K562 (cell line): Measurements from ENCODE around the gene TIMP3. TPM values are rescaled to one million over a fixed set of nuclear protein-coding genes. Genes with fewer than 3 reads are reported as not detected.

Source experiments
- ATAC-seq: fragments of 200-7000 bp; cut with Tn5 transposase; 3 replicates; pipeline ENCODE4 v1.9.1; 2020; ENCODE audit warnings: moderate library complexity
- BruUV-seq: library from RNA; stranded (reverse); fragments of 400-500 nt; replicated peaks from 2 replicates; lab custom pipeline; 2021; lab: Mats Ljungman, UMichigan
- CTCF ChIA-PET: fragments of 300-600 bp; formaldehyde crosslinking; extraction: SDS; loops from one replicate; lab custom pipeline; 2021; ENCODE audit warnings: low intra/inter-chr PET ratio; lab: Yijun Ruan, JAX
- POLR2A ChIA-PET: fragments of 300-600, 350-650 bp; sonication (Branson Sonifier 250); formaldehyde crosslinking; extraction: SDS; loops from one replicate; lab custom pipeline; 2021; ENCODE audit warnings: antibody characterized with exemption, inconsistent platforms; lab: Yijun Ruan, JAX
- DNase-seq, 4 experiments: peaks; one replicate each; pipeline versions ENCODE4 v3.0.0 to v3.0.0-alpha.2; 2011 to 2018; ENCODE audit warnings: low spot score in 3 of 4, mixed read lengths in 3 of 4; ENCODE audit errors: extremely low read depth in 1 of 4
- FAIRE-seq: peaks from 2 replicates; lab custom pipeline; 2011; peaks lifted over from hg19 to GRCh38; lab: Jason Lieb, UNC
- H2AFZ ChIP-seq: 2 replicates; pipeline ENCODE4 v1.6.0; 2011; ENCODE audit warnings: low read depth, low read length, control low read depth, inconsistent platforms
- H3K27ac ChIP-seq: fragments of 200-600 bp; 3 replicates; pipeline ENCODE4 v1.8.0; 2011; ENCODE audit warnings: low read depth, mild to moderate bottlenecking, control low read depth, inconsistent platforms, low read length, moderate library complexity, mixed read lengths; ENCODE audit errors: extremely low read depth
- H3K27me3 ChIP-seq, 2 experiments: fragments of 300-600 bp in 1 of 2; 2 replicates in 1 of 2; 3 replicates in 1 of 2; pipeline versions ENCODE4 v1.6.0 to v1.8.0; 2011; ENCODE audit warnings: inconsistent platforms in 2 of 2, low read length in 2 of 2, mild to moderate bottlenecking in 1 of 2, mixed read lengths in 1 of 2, moderate library complexity in 1 of 2; ENCODE audit not compliant: control insufficient read depth in 2 of 2, insufficient read depth in 2 of 2
- H3K36me3 ChIP-seq: fragments of 300-600 bp; 3 replicates; pipeline ENCODE4 v1.8.0; 2011; ENCODE audit warnings: mild to moderate bottlenecking, low read length, inconsistent platforms; ENCODE audit not compliant: control insufficient read depth, insufficient read depth
- H3K4me1 ChIP-seq, 2 experiments: fragments of 200-600 bp in 1 of 2; replicated peaks in 1 of 2; 2 replicates in 1 of 2; 3 replicates in 1 of 2; pipeline versions ENCODE4 v1.5.1 to v1.8.0; 2011; ENCODE audit warnings: inconsistent platforms in 2 of 2, low read length in 2 of 2, mild to moderate bottlenecking in 1 of 2, mixed read lengths in 1 of 2, moderate library complexity in 1 of 2; ENCODE audit not compliant: control insufficient read depth in 2 of 2, insufficient read depth in 2 of 2
- H3K4me2 ChIP-seq: 2 replicates; pipeline ENCODE4 v1.6.1; 2011; ENCODE audit warnings: low read length, control low read depth, inconsistent platforms, mixed read lengths; ENCODE audit not compliant: insufficient read depth
- H3K4me3 ChIP-seq: fragments of 200-600 bp; sonication (generic), shearing (Covaris generic); 2 replicates; pipeline ENCODE4 v1.5.1; 2016; ENCODE audit warnings: control low read depth, inconsistent platforms
- H3K79me2 ChIP-seq: fragments of 200-600 bp; 3 replicates; pipeline ENCODE4 v1.8.0; 2011; ENCODE audit warnings: low read length, inconsistent platforms; ENCODE audit not compliant: control insufficient read depth, insufficient read depth
- H3K9ac ChIP-seq, 2 experiments: 2 replicates each; pipeline versions ENCODE4 v1.6.0 to v1.6.1; 2011; ENCODE audit warnings: low read depth in 2 of 2, low read length in 2 of 2, control low read depth in 1 of 2, inconsistent platforms in 1 of 2, mild to moderate bottlenecking in 1 of 2, mixed read lengths in 1 of 2; ENCODE audit not compliant: insufficient read depth in 1 of 2
- H3K9me1 ChIP-seq: one replicate; pipeline ENCODE4 v1.6.0; 2011; ENCODE audit warnings: inconsistent platforms, mild to moderate bottlenecking, low read length, moderate library complexity; ENCODE audit not compliant: control insufficient read depth, insufficient read depth
- H3K9me3 ChIP-seq: replicated peaks from 2 replicates; pipeline ENCODE4 v1.5.1; 2011; ENCODE audit warnings: low read depth, low read length, inconsistent platforms; ENCODE audit not compliant: control insufficient read depth, insufficient read depth
- H4K20me1 ChIP-seq: replicated peaks from 2 replicates; pipeline ENCODE4 v1.6.1; 2011; ENCODE audit warnings: low read length, inconsistent platforms, mixed read lengths; ENCODE audit not compliant: control insufficient read depth, insufficient read depth
- ATF7 ChIP-seq: fragments of 450-650 bp; IDR thresholded peaks from 2 replicates; pipeline ENCODE4 v1.7.1; 2014; ENCODE audit warnings: mild to moderate bottlenecking, moderate library complexity
- EP300 ChIP-seq: IDR thresholded peaks from 2 replicates; pipeline ENCODE4 v1.6.1; 2012; ENCODE audit warnings: low read length, improper control_type of control experiment
- ESRRA ChIP-seq: fragments of 450-650 bp; IDR thresholded peaks from 2 replicates; pipeline ENCODE4 v1.6.1; 2014; ENCODE audit warnings: low read depth, mild to moderate bottlenecking, moderate library complexity, borderline replicate concordance
- KAT2B ChIP-seq: IDR thresholded peaks from one replicate; pipeline ENCODE4 v1.6.1; 2012; ENCODE audit warnings: low read depth, mild to moderate bottlenecking, control low read depth, inconsistent platforms, low read length, moderate library complexity
- RBM25 ChIP-seq: fragments of 200-400 bp; formaldehyde crosslinking; IDR thresholded peaks from 2 replicates; pipeline ENCODE4 v1.6.1; 2018; ENCODE audit warnings: low read length, low read depth, moderate library complexity; ENCODE audit not compliant: severe bottlenecking
- TEAD2 ChIP-seq: fragments of 450-650 bp; IDR thresholded peaks from 2 replicates; pipeline ENCODE4 v1.6.1; 2016; ENCODE audit warnings: missing genetic modification characterization, control low read depth, missing compliant biosample characterization
- TRIM24 ChIP-seq, 2 experiments: fragments of 450-650 bp; IDR thresholded peaks; 2 replicates each; pipeline ENCODE4 v1.6.1; 2016
- ZFP36 ChIP-seq: fragments of 150-350 bp; IDR thresholded peaks from 2 replicates; pipeline ENCODE4 v1.6.1; 2018; ENCODE audit warnings: low read length, low read depth; ENCODE audit not compliant: partially characterized antibody
- ZNF766 ChIP-seq: fragments of 200-800 bp; sonication (Bioruptor generic); conservative IDR thresholded peaks from 2 replicates; pipeline ENCODE4 v1.6.1; 2016; ENCODE audit warnings: missing genetic modification characterization, missing compliant biosample characterization
- WGBS: fragments of 100-300 bp; shearing (Covaris generic); methylation state at CpG from one replicate; pipeline ENCODE4 v1.1.6; 2016; ENCODE audit warnings: low coverage, mixed read lengths; ENCODE audit not compliant: insufficient coverage; ENCODE audit errors: missing lambda C conversion rate; 5-methylcytosine and 5-hydroxymethylcytosine counted together
- in situ Hi-C: fragments of 300-500 bp; cut with MboI; formaldehyde crosslinking; loops from 4 replicates; pipeline ENCODE4 v1.15.0; 2018; ENCODE audit warnings: inconsistent platforms, mixed read lengths
- intact Hi-C: fragments of 100-400 bp; cut with micrococcal nuclease; formaldehyde crosslinking; loops from 2 replicates; pipeline ENCODE4 v1.14.2; 2022
- polyA plus RNA-seq, 8 experiments: library from polyadenylated mRNA; depleted of rRNA in 4 of 8; stranded (reverse) in 5 of 8; unstranded in 3 of 8; fragments of >200 nt; fragmentation: Nextera tagmentation in 2 of 8; fragmentation: Illumina TruSeq in 1 of 8; extraction: Ambion mirVana in 2 of 8; extraction: Trizol in 1 of 8; gene quantifications; 2 replicates each; pipeline versions ENCODE4 v1.2.1 to v1.2.3, GENCODE V29; 2011 to 2014; ENCODE audit warnings: inconsistent platforms in 1 of 8, missing spikeins in 1 of 8
- total RNA-seq, 7 experiments: library from RNA; depleted of rRNA in 6 of 7; stranded (reverse); fragments of >200 nt in 6 of 7; fragmentation: Illumina TruSeq in 2 of 7; extraction: Trizol in 2 of 7; gene quantifications; 2 replicates each; pipeline versions ENCODE4 v1.2.1 to v1.2.3, GENCODE V29; 2011 to 2021; ENCODE audit warnings: low replicate concordance in 1 of 7
- TF ChIP-seq, protein P1 (sequence below): fragments of 250-450 bp; sonication (Bioruptor Pico); IDR thresholded peaks from 2 replicates; pipeline ENCODE4 v1.8.0; 2022; ENCODE audit warnings: inconsistent platforms
- TF ChIP-seq, protein P2 (sequence below): fragments of 450-650 bp; IDR thresholded peaks from 2 replicates; pipeline ENCODE4 v1.6.1; 2018; ENCODE audit not compliant: partially characterized antibody

TIMP3 gene
- total and polyA plus RNA-seq, 9 of the 15 experiments (the other 6 are each of a cell fraction or from before 2014, with no cell fraction given) = 0.07 to 0.73 (median 0.18) TPM

DNA sequence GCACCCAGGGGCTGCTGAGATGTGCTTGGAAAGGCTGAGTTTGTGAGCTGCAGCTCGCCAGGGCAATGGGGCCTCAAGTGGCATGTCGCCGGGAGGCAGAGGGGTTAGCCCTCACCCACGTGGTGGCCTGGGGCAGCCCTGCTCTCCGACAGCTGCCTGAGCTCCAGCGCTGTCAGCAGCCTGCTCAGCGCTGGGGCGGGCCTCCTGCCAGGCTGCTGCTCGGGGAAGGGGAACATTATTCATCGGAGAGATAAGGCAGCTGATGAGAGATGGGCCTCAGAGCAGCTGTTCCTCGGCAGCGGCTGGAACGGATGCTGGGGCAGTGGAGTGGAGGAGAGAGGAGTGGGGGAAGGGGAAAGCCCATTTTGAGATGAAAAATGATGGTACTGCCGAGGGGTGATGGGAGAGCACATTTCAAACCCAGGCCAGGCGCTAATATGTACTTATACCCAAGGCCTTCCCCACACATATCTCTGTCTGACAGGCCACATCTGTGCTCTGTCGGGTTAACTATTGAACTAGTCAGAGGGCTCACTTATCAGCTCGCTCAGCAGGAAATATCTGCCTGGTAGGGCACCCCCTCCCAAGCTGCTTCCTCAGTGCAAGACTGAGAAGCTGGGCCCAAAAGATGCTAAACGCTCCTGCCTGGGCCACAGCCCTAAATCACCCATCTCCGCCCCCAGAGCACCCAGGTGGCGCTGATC lies 79.5 kb downstream of the TIMP3 start (continued):
- TF ChIP-seq, protein P1, sequence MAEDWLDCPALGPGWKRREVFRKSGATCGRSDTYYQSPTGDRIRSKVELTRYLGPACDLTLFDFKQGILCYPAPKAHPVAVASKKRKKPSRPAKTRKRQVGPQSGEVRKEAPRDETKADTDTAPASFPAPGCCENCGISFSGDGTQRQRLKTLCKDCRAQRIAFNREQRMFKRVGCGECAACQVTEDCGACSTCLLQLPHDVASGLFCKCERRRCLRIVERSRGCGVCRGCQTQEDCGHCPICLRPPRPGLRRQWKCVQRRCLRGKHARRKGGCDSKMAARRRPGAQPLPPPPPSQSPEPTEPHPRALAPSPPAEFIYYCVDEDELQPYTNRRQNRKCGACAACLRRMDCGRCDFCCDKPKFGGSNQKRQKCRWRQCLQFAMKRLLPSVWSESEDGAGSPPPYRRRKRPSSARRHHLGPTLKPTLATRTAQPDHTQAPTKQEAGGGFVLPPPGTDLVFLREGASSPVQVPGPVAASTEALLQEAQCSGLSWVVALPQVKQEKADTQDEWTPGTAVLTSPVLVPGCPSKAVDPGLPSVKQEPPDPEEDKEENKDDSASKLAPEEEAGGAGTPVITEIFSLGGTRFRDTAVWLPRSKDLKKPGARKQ = no peak

DNA sequence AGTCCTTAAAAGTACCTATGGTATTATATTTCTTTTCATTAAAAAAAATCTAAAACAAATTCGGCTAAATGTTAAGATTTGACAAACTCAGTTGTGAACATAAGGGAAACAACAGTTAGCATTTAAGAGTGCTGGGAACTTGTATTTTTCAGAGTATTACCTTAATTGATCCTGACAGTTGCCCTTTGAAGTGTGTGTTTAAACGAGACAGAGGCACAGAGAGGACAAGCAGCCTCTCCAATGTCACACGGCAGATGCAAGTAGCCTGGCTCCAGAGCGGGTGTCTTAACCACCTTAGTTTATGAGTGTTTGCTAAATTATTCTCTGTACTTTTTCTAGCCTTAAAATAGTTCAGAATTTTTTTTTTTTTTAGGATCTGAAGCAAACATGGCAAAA lies 80.9 kb downstream of the TIMP3 start:
- Histone ChIP-seq H3K4me3 (no peak overlapping the region), H2AFZ (peak overlapping the region; percentile 47), H3K27ac (peak overlapping the region; percentile 70), H3K4me2 (peak overlapping the region; percentile 71), H3K4me1 (peaks cover 18 to 37% of the 10 kb centered on the region in 2 experiments; a peak in 4 of 5 replicates), H3K9ac (peak overlapping the region in 1 of 2 experiments; percentile 32; a peak in 2 of 4 replicates), H3K79me2 (no peaks in the 10 kb centered on the region), H3K9me3 (no peaks in the 10 kb centered on the region), H4K20me1 (no peaks in the 10 kb centered on the region; the same call in 1 of the 2 replicates), H3K27me3 (no peaks in the 10 kb centered on the region), H3K36me3 (no peaks in the 10 kb centered on the region), H3K9me1 (peaks cover 4% of the 10 kb centered on the region)
- in situ Hi-C loops = no loop called here
- FAIRE-seq = no peak
- no peak for DNase-seq
- TF ChIP-seq, protein P2, sequence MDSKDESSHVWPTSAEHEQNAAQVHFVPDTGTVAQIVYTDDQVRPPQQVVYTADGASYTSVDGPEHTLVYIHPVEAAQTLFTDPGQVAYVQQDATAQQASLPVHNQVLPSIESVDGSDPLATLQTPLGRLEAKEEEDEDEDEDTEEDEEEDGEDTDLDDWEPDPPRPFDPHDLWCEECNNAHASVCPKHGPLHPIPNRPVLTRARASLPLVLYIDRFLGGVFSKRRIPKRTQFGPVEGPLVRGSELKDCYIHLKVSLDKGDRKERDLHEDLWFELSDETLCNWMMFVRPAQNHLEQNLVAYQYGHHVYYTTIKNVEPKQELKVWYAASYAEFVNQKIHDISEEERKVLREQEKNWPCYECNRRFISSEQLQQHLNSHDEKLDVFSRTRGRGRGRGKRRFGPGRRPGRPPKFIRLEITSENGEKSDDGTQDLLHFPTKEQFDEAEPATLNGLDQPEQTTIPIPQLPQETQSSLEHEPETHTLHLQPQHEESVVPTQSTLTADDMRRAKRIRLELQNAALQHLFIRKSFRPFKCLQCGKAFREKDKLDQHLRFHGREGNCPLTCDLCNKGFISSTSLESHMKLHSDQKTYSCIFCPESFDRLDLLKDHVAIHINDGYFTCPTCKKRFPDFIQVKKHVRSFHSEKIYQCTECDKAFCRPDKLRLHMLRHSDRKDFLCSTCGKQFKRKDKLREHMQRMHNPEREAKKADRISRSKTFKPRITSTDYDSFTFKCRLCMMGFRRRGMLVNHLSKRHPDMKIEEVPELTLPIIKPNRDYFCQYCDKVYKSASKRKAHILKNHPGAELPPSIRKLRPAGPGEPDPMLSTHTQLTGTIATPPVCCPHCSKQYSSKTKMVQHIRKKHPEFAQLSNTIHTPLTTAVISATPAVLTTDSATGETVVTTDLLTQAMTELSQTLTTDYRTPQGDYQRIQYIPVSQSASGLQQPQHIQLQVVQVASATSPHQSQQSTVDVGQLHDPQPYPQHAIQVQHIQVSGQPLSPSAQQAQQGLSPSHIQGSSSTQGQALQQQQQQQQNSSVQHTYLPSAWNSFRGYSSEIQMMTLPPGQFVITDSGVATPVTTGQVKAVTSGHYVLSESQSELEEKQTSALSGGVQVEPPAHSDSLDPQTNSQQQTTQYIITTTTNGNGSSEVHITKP = no peak
- TF ChIP-seq ZFP36 (peak; percentile 41), ATF7 (0 out of 2 replicates have a peak, but pooled peaks have one; percentile 5), RBM25 (peak; percentile 16), TEAD2 (tag) (no peak), EP300 (0 out of 2 replicates have a peak, but pooled peaks have one; percentile 2), KAT2B (no peak), ZNF766 (CRISPR knock-in tag) (0 out of 2 replicates have a peak, but pooled peaks have one; percentile 29), ESRRA (0 out of 2 replicates have a peak, but pooled peaks have one; percentile 3), TRIM24 (IDR thresholded peaks at IDR 0.05) (no peak)
- no peak for ATAC-seq
- no TSS peak for BruUV-seq
- ChIA-PET CTCF (no interaction called here), POLR2A (no interaction called here)
- WGBS = 8% methylated on average over 4 of the region's 4 CpGs
- intact Hi-C loops = loop anchor here (5.0 kb wide), 1 partner anchor 45 kb away; no protein-coding TSS in a partner anchor
